ENCODE data around the gene PLEKHA1.

The PLEKHA1 gene

DNA sequence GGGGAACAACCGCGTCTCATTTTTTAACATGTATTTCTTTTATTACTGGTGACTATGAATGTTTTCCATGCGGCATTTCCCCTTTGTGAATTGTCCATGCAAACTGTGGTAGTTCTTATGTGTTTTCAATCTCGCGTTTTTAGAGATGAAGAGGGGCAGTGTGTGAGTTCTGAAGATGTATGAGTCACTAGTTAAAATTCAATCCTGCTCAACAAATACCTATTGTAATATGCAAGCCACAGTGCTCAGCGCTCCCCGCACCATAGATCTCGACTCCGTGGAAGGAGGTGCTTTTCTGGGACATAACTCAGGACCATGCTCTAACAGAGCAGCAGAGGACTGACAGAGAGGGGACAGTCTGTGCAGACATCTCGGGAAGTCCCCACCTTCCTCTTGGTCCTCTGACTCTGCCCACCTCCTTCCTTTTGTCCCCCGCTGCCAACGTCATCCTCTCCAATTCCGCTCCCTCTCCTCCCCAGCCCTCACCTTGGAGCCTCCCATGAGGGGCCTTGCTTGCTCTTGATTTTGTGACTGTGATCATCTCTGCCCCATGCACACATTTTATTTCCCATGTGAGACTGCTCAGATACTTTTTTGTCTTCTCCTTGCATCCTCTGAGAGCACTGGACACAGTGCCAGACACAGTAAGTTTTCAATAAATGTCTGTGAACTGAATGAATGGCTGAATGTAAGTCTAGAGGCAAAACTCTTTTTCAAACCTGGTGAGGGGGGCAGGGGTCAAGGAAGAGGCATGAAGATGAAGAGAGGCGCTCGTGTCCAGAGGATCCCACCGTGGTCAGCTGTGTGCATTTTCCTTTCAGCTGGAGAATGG, 42.7 kb upstream of the PLEKHA1 start:
- peak overlapping the region; percentile 61 for H2AFZ ChIP-seq (ENCODE audit: low read length)
- no peak overlapping the region for H2BK15ac ChIP-seq (ENCODE audit: low read length)
- no peaks in the 10 kb centered on the region for H3K79me1 ChIP-seq (ENCODE audit: low read depth, low read length)
- no peak overlapping the region for H2BK120ac ChIP-seq (ENCODE audit: low read depth, low read length)
- no peak overlapping the region for H2AK5ac ChIP-seq (ENCODE audit: low read depth, low read length)
- no peak overlapping the region for H3K4me3 ChIP-seq (ENCODE audit: low read length in 2 of 2)
- H3K9ac ChIP-seq (ENCODE audit: low read depth, low read length, poor library complexity), result no peak overlapping the region
- no peak for DNase-seq (ENCODE audit: low spot score)
- no peaks in the 10 kb centered on the region for H3K27me3 ChIP-seq (ENCODE audit: control insufficient read depth in 3 of 3, insufficient read depth in 3 of 3, low read depth in 1 of 3, low read length in 3 of 3)
- H3K4me2 ChIP-seq (ENCODE audit: insufficient read depth, low read length, poor library complexity, severe bottlenecking), result no peak overlapping the region
- no CpG with 5 or more reads among the region's 16 CpGs for WGBS, 2 donors (ENCODE audit: extremely low coverage in 2 of 2, insufficient read length in 2 of 2, insufficient replicate concordance in 1 of 2)
- H3K36me3 ChIP-seq (replicated peaks in 1 of 2; ENCODE audit: control insufficient read depth in 2 of 2, insufficient read depth in 2 of 2, low read length in 2 of 2), result no peaks in the 10 kb centered on the region
- no peak overlapping the region for H2BK12ac ChIP-seq (ENCODE audit: low read length)
- H3K4ac ChIP-seq (ENCODE audit: low read length), result no peak overlapping the region
- no peak overlapping the region for H3K14ac ChIP-seq (ENCODE audit: low read length)
- no peaks in the 10 kb centered on the region for H3K9me3 ChIP-seq (replicated peaks in 1 of 2; ENCODE audit: control insufficient read depth in 2 of 2, insufficient read depth in 1 of 2, low read depth in 1 of 2, low read length in 2 of 2)
- peaks cover 0 to 6% of the 10 kb centered on the region in 2 donors for H3K4me1 ChIP-seq (ENCODE audit: control insufficient read depth in 2 of 2, insufficient read depth in 1 of 2, low read depth in 1 of 2, low read length in 2 of 2)
- no peak overlapping the region for H3K27ac ChIP-seq (replicated peaks; ENCODE audit: low read length)
- H3K18ac ChIP-seq (ENCODE audit: low read length), result no peak overlapping the region
- H3K23ac ChIP-seq (ENCODE audit: low read depth, low read length, poor library complexity), result no peak overlapping the region
- no peak overlapping the region for H4K8ac ChIP-seq (ENCODE audit: low read depth, low read length)
- H4K91ac ChIP-seq (ENCODE audit: low read depth, low read length, poor library complexity), result no peak overlapping the region
- no peak overlapping the region for H2BK5ac ChIP-seq (ENCODE audit: low read length)

DNA sequence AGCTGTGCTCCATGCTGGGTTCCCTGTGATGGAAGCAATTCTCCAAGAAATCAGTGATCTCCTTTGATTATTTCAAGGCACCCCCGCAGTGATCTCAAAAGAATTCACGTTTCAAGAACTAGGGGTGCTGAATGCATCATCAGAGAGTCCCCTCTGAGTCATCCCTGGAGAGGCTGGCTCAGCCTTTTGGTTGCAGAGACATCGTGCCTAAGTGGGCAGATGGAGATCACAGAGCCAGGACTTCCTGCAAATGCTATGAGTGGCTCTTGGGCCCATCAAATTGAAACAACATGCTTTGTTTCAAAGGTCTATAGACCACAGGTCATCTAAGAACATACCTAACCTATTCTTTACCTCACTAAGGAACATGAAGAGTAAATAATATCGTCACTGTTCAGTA, 41.5 kb upstream of the PLEKHA1 start:
- WGBS, 2 donors (ENCODE audit: extremely low coverage in 2 of 2, insufficient read length in 2 of 2, insufficient replicate concordance in 1 of 2), result no CpG with 5 or more reads among the region's 4 CpGs
- Histone ChIP-seq H3K36me3 (replicated peaks in 1 of 2; ENCODE audit: control insufficient read depth in 2 of 2, insufficient read depth in 2 of 2, low read length in 2 of 2) (no peaks in the 10 kb centered on the region), H3K4ac (ENCODE audit: low read length) (no peak overlapping the region), H3K9ac (ENCODE audit: low read depth, low read length, poor library complexity) (no peak overlapping the region), H2AFZ (ENCODE audit: low read length) (no peak overlapping the region), H3K4me2 (ENCODE audit: insufficient read depth, low read length, poor library complexity, severe bottlenecking) (no peak overlapping the region), H3K14ac (ENCODE audit: low read length) (no peak overlapping the region), H4K91ac (ENCODE audit: low read depth, low read length, poor library complexity) (no peak overlapping the region), H3K9me3 (replicated peaks in 1 of 2; ENCODE audit: control insufficient read depth in 2 of 2, insufficient read depth in 1 of 2, low read depth in 1 of 2, low read length in 2 of 2) (no peaks in the 10 kb centered on the region), H3K4me1 (ENCODE audit: control insufficient read depth in 2 of 2, insufficient read depth in 1 of 2, low read depth in 1 of 2, low read length in 2 of 2) (peaks cover 0 to 7% of the 10 kb centered on the region in 2 donors), H3K27me3 (ENCODE audit: control insufficient read depth in 3 of 3, insufficient read depth in 3 of 3, low read depth in 1 of 3, low read length in 3 of 3) (no peaks in the 10 kb centered on the region), H4K8ac (ENCODE audit: low read depth, low read length) (no peak overlapping the region), H3K27ac (replicated peaks; ENCODE audit: low read length) (no peak overlapping the region), H2BK12ac (ENCODE audit: low read length) (no peak overlapping the region), H2BK5ac (ENCODE audit: low read length) (no peak overlapping the region), H2AK5ac (ENCODE audit: low read depth, low read length) (no peak overlapping the region), H2BK15ac (ENCODE audit: low read length) (no peak overlapping the region), H3K79me1 (ENCODE audit: low read depth, low read length) (no peaks in the 10 kb centered on the region), H2BK120ac (ENCODE audit: low read depth, low read length) (no peak overlapping the region), H3K4me3 (ENCODE audit: low read length in 2 of 2) (no peak overlapping the region), H3K18ac (ENCODE audit: low read length) (no peak overlapping the region), H3K23ac (ENCODE audit: low read depth, low read length, poor library complexity) (no peak overlapping the region)
- no peak for DNase-seq (ENCODE audit: low spot score)

DNA sequence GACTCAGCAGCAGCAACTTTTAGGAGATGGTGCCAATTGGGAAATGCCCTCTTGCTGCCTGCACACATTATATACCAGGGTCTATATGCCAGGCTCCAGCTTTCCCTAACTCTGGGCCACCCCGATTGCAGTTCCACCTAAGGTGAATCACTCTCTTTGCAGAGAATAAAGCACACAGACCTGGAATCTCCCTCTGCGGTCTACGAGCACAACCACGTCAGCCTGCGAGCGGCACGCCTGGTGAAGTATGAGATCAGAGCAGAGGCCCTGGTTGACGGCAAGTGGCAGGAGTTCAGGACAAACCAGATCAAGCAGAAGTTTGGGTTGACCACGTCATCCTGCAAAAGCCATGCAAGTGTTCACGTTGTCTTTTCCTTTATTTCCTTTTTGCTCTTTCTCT, 38.2 kb upstream of the PLEKHA1 start:
- Histone ChIP-seq H2BK12ac (ENCODE audit: low read length) (no peak overlapping the region), H2BK5ac (ENCODE audit: low read length) (no peak overlapping the region), H2BK15ac (ENCODE audit: low read length) (no peak overlapping the region), H4K91ac (ENCODE audit: low read depth, low read length, poor library complexity) (peak overlapping the region; percentile 75), H2AK5ac (ENCODE audit: low read depth, low read length) (no peak overlapping the region), H2BK120ac (ENCODE audit: low read depth, low read length) (no peak overlapping the region), H2AFZ (ENCODE audit: low read length) (no peak overlapping the region), H3K9me3 (replicated peaks in 1 of 2; ENCODE audit: control insufficient read depth in 2 of 2, insufficient read depth in 1 of 2, low read depth in 1 of 2, low read length in 2 of 2) (no peaks in the 10 kb centered on the region), H3K4me1 (ENCODE audit: control insufficient read depth in 2 of 2, insufficient read depth in 1 of 2, low read depth in 1 of 2, low read length in 2 of 2) (peaks cover 0 to 11% of the 10 kb centered on the region in 2 donors), H4K8ac (ENCODE audit: low read depth, low read length) (no peak overlapping the region), H3K9ac (ENCODE audit: low read depth, low read length, poor library complexity) (no peak overlapping the region), H3K27me3 (ENCODE audit: control insufficient read depth in 3 of 3, insufficient read depth in 3 of 3, low read depth in 1 of 3, low read length in 3 of 3) (no peaks in the 10 kb centered on the region), H3K4me2 (ENCODE audit: insufficient read depth, low read length, poor library complexity, severe bottlenecking) (no peak overlapping the region), H3K79me1 (ENCODE audit: low read depth, low read length) (no peaks in the 10 kb centered on the region), H3K36me3 (replicated peaks in 1 of 2; ENCODE audit: control insufficient read depth in 2 of 2, insufficient read depth in 2 of 2, low read length in 2 of 2) (no peaks in the 10 kb centered on the region), H3K14ac (ENCODE audit: low read length) (no peak overlapping the region), H3K4ac (ENCODE audit: low read length) (no peak overlapping the region), H3K23ac (ENCODE audit: low read depth, low read length, poor library complexity) (no peak overlapping the region), H3K27ac (replicated peaks; ENCODE audit: low read length) (no peak overlapping the region), H3K18ac (ENCODE audit: low read length) (no peak overlapping the region), H3K4me3 (ENCODE audit: low read length in 2 of 2) (no peak overlapping the region)
- DNase-seq (ENCODE audit: low spot score), result no peak
- WGBS, 2 donors (ENCODE audit: extremely low coverage in 2 of 2, insufficient read length in 2 of 2, insufficient replicate concordance in 1 of 2), result no CpG with 5 or more reads among the region's 10 CpGs

DNA sequence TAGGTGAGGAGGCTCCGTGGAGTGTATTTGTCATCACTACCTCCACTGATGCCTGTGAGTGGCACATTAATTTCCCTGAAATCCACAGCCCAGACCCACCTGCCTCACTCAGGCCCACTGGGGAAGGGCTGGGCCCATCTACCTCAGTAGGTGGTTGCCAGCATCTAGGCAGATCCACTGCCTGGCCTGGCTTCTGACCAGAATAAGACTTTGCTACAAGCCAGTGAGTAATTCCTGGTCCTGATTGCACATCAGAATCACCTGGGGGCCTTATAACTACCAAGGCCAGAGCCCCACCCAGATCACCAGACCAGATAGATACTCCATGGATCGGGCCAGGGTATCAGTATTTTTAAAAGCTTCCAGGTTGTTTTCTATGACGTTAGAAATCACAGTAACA, 37.5 kb upstream of the PLEKHA1 start:
- H2BK12ac ChIP-seq (ENCODE audit: low read length), result peak overlapping the region; percentile 48
- H4K8ac ChIP-seq (ENCODE audit: low read depth, low read length), result no peak overlapping the region
- H3K4me1 ChIP-seq (ENCODE audit: control insufficient read depth in 2 of 2, insufficient read depth in 1 of 2, low read depth in 1 of 2, low read length in 2 of 2), result peaks cover 0 to 8% of the 10 kb centered on the region in 2 donors
- no peak overlapping the region for H3K14ac ChIP-seq (ENCODE audit: low read length)
- no peak overlapping the region for H2BK120ac ChIP-seq (ENCODE audit: low read depth, low read length)
- no peaks in the 10 kb centered on the region for H3K79me1 ChIP-seq (ENCODE audit: low read depth, low read length)
- no peak overlapping the region for H3K23ac ChIP-seq (ENCODE audit: low read depth, low read length, poor library complexity)
- no peak overlapping the region for H3K4me2 ChIP-seq (ENCODE audit: insufficient read depth, low read length, poor library complexity, severe bottlenecking)
- H3K27me3 ChIP-seq (ENCODE audit: control insufficient read depth in 3 of 3, insufficient read depth in 3 of 3, low read depth in 1 of 3, low read length in 3 of 3), result no peaks in the 10 kb centered on the region
- peak overlapping the region; percentile 69 for H3K18ac ChIP-seq (ENCODE audit: low read length)
- H4K91ac ChIP-seq (ENCODE audit: low read depth, low read length, poor library complexity), result no peak overlapping the region
- peak overlapping the region; percentile 77 for H2AK5ac ChIP-seq (ENCODE audit: low read depth, low read length)
- H3K9ac ChIP-seq (ENCODE audit: low read depth, low read length, poor library complexity), result no peak overlapping the region
- H3K4me3 ChIP-seq (ENCODE audit: low read length in 2 of 2), result no peak overlapping the region
- H3K27ac ChIP-seq (replicated peaks; ENCODE audit: low read length), result no peak overlapping the region
- DNase-seq (ENCODE audit: low spot score), result no peak
- no peaks in the 10 kb centered on the region for H3K9me3 ChIP-seq (replicated peaks in 1 of 2; ENCODE audit: control insufficient read depth in 2 of 2, insufficient read depth in 1 of 2, low read depth in 1 of 2, low read length in 2 of 2)
- no CpG with 5 or more reads among the region's 3 CpGs for WGBS, 2 donors (ENCODE audit: extremely low coverage in 2 of 2, insufficient read length in 2 of 2, insufficient replicate concordance in 1 of 2)
- no peak overlapping the region for H2AFZ ChIP-seq (ENCODE audit: low read length)
- H2BK5ac ChIP-seq (ENCODE audit: low read length), result no peak overlapping the region
- H3K4ac ChIP-seq (ENCODE audit: low read length), result no peak overlapping the region
- H3K36me3 ChIP-seq (replicated peaks in 1 of 2; ENCODE audit: control insufficient read depth in 2 of 2, insufficient read depth in 2 of 2, low read length in 2 of 2), result no peaks in the 10 kb centered on the region
- no peak overlapping the region for H2BK15ac ChIP-seq (ENCODE audit: low read length)

Data from neuronal stem cell (in vitro differentiated cells).